GM19467 (cell line): Measurements from ENCODE around the gene LGALSL.

Experiments
- ATAC-seq: cut with Tn5 transposase; IDR thresholded peaks from one replicate; pipeline ENCODE4 v1.9.1; 2021; ENCODE audit warnings: mild to moderate bottlenecking, moderate library complexity; ENCODE audit not compliant: unreplicated experiment

The LGALSL gene

DNA sequence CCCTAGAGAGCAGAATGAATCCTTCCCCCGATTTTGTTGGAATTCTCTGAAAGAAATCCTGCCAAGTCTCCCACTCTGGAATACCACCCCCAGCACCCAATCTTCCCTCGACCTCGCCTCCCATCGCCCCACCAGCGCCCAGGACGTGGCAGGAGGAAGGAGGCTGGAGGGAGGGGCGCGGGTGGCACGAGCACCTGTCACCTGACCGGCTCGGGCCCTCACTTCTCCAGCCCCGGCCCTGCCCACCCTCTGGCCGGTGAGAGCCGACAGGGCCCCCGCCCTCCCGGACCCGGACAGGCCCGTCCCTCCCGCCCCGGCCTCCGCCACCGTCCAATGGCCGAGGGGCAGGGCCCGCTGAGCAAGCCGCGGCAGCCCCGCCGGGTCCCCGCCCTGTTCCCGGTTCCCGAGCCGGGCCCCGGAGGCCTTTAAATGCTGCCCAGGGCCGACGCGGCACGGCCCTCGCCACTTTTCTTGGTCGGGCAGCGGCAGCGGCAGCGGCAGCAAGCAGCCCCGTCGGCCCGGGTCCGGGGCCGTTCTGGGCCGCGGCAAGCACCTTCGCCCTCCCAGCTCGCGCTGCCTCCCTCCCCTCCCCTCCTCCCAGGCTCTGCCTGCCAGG lies at the start of gene LGALSL:
TSS of gene LGALSL (plus strand) at position 393 of the 616 bp plus-strand sequence. CDS start 384 bp downstream, outside the sequence.
- ATAC-seq: peak; percentile 52

DNA sequence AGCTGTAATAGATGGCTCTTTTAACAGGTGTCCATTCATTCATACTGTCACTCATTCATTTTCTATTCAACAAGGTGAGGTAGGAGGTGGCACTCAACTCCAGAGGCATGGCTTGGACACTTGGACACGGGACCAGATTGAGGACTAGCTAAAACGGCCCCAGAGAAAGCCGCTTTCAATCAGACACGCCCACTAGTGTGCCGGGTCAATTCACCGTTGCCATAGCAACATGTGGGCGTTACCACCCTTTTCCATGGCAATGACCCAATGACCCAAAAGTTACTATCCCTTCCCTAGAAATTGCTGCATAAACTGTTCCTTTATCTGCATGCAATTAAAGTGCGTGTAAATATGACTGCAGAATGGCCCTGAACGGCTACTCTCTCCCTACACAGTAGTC lies 49.2 kb upstream of the LGALSL start:
- ATAC-seq: no peak

DNA sequence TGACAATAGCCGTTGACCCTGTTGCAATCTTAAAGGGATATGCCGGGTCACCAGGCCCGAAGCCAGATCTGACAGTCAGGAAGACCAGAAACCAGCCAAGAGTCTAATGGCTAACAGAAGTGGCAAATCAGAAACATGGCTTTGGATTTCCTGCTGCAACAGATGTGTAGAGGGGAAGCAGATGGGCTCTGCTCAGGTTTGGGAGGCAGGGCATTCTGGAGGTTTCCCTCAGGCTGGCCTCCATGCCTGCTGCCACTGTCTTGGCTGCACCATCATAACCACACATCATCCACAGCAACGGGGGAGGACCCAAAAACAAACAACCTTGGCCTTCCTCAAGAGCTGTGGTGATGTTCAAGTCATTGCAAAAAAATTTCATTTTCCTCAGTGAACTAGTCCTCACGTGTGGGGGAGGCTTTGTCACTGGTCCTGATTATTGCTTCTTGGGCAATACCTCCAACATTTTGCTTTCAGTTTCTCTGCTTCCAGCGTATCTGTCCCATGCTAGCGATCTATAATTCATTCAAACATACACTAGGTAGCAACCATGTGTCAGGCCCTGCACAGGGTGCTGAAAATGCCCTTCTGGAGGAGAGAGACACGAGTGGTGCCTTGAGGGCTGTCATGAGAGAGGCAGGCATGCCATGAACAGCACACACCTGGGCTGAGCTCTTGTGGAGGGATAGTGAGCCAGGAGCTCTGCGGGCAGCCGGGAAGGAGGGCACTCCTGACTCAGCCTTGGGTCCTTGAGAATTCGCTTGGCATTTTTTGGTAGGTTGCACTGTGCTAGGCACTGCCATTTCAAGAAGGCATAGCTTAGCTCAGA lies 48.2 kb upstream of the LGALSL start:
- ATAC-seq: no peak

DNA sequence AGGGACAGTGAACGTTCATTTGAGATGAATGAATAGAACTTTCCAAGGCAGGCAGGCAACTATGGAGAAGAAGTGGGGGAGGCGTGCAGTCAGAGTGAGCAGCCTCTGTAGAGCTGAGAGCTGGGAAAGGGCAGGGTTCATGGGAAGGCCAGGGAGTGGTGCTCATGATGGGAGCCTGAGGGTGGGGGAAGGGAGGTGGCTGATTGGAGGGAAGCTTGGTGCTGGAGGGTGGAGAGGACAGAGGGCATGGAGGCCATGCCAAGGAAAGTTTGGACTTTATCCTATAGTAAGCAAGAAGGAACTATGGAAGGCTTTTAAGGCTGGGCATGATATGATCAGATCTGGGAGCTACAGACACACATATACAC lies 47.6 kb upstream of the LGALSL start:
- no peak for ATAC-seq

DNA sequence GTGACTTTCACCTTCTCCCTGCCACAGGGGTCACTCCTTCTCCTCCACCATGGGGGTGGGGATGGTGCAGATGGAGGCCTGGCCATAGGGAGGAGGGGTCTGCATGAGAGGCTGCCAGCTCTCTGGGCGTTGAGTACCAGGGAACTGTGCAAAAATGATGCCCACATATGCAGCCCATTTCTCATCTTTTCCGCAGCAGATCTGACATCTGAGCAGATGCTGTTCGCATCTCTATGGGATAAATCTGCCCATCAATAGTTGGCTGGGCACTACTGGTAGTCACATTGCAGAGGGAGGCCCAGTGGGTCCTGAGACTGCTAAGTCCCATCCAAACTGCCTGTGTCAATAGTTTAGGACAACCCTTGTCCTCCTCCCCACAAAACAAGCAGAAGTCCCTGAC lies 45.9 kb upstream of the LGALSL start:
- no peak for ATAC-seq

DNA sequence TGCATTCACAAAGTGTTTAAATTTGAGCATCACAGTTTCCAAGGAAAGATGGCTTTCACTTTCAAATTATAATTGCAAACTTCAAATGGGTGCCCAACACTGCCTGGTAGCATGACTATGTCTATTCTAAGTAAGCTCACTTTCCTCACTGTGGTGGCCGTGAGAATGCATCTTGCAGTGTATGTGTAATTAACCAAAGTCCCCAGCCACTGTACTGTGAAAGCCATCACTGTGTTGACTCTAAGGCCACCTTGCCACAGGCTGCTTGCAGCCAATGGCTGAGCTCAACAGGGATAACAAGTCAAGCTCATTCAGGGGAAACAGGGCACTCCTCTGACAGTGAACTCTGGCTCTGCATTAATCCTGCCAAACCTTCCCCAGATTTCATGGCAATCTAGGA lies 43.3 kb upstream of the LGALSL start:
- ATAC-seq: no peak

DNA sequence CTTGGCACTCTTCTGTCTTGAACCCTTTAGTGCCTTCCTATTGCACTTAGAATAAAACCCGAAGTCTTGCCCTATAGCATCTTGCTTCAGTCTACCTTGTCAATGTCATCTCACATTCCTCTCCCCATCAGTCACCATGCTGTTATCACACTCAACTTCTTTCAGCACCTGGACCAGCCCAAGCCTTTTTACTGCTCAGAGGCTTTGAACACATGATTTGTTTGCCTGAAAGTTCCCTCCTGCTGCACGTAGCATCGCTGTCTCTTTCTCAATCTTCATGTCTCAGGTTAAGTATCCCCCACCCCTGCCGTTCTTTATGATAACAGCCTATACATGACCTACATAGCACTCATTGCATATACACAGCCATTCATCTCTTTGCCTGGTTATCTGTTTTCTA lies 41.3 kb upstream of the LGALSL start:
- no peak for ATAC-seq

DNA sequence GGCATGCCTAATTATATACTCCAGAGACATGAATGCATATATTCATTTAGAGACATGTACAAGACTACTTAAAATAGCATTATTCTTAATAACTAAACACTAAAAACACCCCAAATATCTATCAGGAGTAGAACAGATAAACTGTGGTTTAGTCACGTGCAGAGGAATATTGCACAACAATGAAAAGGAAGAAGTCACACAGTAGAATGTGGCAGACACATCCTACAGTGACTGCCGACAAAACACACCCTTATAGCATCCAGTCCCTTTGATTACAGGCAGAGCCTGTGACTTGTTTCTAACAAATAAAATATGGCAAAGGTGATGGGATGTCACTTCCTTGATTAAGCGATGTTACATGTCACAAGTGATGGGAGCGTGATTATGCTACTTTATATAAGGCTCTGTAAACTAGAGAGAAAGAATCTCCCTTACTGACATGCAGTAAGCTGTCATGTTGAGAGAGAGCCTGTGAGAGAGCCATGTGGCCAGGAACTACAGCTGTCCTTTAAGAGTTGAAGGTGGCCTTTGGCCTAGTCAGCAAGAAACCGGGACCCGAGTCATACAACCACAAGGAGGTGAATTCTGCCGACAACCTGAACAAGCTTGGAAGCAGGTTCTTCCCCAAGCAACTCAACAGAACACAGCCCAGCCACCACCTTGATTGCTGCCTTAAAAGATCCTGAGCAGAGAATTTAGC lies 39.1 kb upstream of the LGALSL start:
- ATAC-seq: no peak

DNA sequence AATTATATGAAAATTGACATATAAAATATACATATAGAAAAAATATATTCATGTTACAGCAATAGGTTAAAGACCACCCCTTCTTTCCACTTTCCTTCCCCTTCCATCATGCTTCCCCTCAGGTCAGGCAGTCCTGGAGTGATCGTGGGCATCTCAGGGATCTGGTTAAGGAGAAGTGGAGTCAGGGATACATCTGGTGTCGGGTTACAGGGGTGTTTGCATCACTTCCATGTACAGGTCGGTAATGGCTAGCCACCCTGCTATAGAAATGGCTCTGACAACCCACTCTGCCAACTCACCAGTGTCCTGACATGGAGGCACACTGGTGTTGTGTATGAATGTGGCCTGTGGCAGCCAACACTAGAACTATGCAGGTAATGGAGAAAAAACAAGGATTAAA lies 36.3 kb upstream of the LGALSL start:
- no peak for ATAC-seq

DNA sequence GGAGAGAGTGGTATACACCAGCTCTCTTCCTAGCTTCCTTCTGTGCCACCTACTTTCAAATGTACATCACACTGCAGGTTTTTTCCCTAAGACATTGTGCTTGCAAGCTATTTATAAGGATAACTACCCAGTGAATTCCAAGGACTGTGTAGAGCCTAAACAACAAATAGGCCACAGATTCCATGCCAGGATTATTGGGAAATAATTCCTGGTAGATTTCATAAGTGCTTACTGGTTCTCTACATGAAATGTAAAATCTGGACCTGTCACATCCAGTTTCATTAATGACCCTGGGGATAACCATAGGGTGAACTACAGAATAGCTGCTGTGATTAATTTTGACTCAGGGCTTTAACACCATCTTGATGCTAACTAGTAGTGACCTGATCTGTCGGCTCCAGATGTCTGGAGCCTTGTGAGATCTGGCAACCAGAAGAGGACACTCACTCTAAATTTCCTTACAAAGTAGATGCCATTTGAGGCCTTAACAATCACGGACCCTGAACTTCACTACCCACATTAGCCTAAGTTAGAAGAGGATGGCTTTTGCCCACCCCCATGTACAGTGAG lies 34.3 kb upstream of the LGALSL start:
- no peak for ATAC-seq

DNA sequence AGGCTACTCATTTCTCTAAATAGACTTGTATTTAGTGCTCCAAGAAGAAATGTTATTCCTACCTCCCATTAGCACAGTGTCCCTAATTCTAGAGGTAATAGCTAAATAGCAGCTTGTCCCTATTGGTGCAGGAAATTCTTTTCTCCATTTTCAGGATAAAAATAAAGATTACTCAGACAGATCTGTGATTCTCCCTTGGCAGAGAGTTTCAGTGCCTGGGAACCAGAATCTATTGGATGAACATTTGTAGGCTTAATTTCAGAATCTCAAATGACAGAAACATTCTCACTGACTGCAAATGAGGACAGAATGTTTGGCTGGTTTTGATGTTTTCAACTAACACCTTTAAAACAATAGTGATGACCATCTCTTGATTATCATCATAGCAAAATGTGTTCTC lies 33.3 kb upstream of the LGALSL start:
- ATAC-seq: no peak

DNA sequence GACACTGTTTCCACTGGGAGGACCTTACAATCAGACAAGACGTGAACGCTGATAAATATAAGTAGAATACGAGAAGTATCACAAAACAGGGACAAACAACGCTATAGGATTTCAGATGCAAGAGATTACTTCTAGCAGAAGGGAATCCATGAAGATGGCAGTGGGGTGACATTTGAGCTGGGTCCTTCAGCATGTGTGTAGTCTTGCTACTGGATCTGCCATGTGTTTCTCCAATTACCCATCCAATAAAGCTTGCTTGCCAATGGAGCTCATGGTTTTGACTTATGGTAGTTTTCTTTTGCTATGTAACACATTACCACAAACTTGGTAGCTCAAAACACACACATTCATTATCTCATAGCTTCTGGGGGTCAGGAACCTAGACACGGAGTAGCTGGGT lies 32.8 kb upstream of the LGALSL start:
- no peak for ATAC-seq

DNA sequence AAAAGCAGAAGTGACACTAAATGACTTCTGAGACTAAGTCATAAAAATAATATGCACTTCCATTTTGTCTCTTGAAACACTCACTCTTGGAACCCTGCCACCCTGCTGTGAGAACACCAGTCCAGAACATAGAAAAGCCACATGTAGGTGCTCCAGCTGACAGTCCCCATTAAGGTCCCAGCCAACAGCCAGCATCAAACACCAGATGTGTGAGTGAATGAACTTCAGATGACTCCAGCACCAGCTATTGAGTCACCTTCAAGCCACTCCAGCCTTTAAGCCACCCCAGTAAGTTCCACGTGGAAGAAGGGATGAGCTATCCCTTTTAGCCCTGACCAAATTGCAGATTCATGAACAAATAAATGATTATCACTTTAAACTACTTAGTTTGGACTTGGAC lies 31.5 kb upstream of the LGALSL start:
- ATAC-seq: no peak

DNA sequence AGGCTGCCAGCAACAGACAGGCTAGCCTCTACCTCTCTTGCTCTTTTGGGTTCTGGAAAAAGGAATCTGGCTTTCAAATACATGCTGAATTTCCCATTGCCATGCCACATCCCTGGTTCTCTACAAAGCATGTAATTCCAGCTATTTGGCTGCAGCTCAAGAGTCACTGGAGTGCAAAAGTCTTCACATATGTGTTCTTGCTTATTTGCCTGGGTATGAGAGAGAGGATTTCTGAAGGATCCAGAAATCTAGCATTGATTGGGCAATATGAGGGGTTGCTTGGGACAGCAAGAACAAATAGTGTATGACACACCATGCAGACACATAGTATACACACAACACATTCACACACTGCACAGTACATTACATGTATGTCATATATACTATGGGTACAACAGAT lies 30.7 kb upstream of the LGALSL start:
- no peak for ATAC-seq

DNA sequence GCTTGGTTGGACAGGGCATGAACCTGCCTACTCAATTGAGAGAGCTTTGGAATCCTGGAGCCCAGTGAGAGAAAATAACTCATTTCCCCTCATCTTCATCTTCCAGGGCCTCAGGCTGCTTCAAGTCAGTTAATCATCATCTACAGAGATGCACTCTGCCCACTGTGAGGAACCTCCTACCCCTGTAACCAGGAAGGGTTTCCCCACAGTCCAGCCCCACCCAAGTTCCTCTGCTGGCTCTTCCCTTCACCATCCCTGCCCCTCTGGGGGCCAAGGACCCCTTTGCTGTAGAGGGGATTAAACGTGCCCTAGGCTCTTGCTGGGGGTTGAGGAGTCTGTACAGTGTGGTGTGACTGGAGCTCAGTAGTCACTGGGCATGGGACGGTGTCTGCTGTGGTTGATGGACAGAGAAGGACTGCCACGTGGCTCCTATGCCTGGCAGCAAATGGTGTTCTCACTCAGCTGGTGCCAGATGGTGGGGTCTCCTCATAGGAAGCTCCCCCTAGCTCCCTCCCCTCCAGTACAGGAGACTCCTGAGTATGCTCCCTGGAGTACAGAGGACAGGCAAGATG lies 29.5 kb upstream of the LGALSL start:
- ATAC-seq: no peak

DNA sequence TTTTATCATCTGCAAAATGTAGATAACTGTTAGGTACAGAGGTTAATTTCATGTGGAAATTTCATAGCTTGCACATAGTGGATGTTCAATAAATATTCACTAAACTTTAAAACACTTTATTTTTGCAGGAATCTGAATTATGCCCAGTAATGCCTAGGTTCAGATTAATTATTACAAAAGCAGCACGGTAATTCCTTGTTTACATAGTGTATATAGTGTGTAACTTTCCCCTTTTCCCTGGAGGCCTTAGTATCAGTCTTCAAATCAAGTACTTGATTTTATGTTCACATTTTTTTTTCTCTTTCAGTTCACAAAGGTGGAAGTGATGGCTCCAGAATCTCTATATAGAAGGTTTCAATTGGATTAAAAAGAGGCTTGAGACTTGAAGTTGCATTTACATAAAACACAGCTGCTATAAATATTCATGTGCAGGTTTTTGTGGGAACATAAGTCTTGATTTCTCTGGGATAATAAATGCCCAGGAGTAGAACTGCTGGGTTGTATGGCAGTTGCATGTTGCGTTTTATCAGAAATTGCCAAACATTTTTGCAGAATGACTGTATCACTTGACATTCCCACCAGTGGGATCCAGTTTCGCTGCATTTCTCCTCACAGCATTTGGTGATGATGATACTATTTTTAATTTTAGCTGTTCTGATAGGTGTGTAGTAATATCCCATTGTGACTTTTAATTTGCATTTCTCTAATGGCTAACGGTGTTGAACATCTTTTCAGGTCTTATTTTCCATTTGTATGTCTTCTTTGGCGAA lies 27.6 kb upstream of the LGALSL start:
- no peak for ATAC-seq

DNA sequence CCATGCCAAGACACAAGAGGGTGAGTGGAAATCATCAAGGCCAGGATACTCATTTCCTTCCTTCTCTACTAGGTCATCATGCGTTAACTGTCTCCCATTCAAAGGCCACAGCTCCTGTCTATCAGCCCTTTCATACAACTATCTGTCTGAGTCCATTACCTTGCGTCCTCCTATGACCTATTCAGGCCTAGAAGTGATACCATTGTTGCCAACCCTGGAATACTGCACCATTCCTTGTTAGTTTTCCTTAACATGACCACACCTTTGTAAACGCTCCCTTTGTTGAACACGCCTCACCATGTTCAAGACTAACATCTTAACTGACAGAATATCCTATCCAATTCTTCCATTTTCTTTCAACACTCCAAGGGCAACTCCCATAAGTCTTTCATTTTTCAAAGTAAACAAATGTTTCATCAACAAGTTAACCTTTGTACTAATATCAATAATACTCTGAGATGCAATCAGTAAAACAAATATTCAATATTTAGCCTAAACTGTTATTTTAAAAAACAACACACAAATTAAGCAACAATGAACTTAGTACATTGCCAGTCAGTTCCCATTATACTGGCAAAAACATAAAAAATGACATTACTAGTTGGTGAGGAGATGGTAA lies 19.8 kb upstream of the LGALSL start:
- no peak for ATAC-seq

DNA sequence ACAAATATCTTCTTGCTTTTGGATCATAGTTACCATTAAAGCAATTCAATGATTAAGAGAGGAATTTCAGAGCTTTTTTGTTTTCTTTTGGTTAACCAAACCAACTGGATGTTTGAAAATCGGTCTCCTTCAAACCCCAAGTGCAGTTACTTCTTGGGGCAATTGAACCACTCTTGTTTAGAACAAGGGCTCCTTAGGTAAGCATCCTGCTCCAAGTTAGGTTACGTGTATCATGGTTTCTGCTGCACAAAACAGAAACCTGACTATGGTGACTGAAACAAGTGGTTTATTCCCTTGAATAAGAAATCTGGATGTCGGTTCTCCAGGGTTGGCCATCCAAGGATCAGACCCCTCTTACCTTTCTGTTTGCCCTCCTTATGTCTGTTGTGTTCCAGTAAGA lies 16.1 kb upstream of the LGALSL start:
- no peak for ATAC-seq

DNA sequence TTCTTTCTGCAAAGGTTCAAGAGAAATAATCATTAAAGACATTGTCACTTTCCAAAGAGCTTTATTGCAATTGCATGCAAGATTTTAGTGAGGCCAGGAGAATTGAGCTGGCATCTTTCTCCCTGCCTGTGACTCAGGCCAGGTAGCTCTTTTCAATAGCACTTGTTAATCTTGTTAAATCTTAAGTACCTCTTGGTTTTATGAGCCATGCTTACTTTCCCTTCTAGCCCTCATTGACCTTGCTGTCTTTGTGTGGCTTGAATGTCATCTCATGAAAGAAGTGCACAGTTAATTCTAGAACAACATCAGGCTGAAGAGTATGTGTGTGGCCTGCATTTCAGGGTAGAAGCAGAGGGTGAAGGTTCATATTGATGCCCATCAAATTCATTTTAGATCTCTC lies 14.8 kb upstream of the LGALSL start:
- no peak for ATAC-seq

DNA sequence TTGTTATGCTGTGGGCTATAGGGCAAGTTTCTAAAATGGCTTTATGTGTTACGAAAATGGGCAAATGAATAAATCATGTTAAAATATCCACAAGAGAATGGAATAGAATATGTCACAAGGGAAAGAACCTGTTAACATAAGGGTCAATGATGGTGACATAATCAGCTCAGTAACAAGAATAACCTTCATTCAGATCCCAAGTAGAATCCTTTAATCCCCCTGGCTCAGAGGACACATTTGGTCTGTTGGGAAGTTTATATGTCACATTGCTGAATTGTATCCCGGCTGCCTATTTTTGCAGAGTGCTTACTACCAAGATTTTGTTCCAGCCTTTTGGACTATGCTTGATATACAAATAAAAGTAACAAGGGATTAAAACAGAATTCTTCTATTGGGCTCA lies 13.1 kb upstream of the LGALSL start:
- no peak for ATAC-seq
